ENCODE data around the gene CENPB.
"Not testable (repeated sequence)": the region's sequence is repeated elsewhere in the genome, so short reads cannot be mapped to it uniquely, and the experiment has no call there.

Gene CENPB

GRCh38 chr20:3786665-3787323 lies at the start of gene CENPB:
Gene CENPB (minus strand): TSS chr20:3786740. CDS start chr20:3786483, 257 bp downstream.
- DNase-seq (ENCODE audit: low read depth in 1 of 2, low spot score in 1 of 2) = peak; percentile 87 to 91
- in situ Hi-C loops (cut with HindIII; ENCODE audit: low pct_unique_long_range_greater_than_20kb, low sequenced_read_pairs) = no loop called here

GRCh38 chr20:3836132-3836531 lies 49.6 kb upstream of the CENPB start:
- in situ Hi-C loops (cut with HindIII; ENCODE audit: low pct_unique_long_range_greater_than_20kb, low sequenced_read_pairs) = no loop called here
- DNase-seq (ENCODE audit: low read depth in 1 of 2, low spot score in 1 of 2) = no peak
- TF ChIP-seq JUND (IDR thresholded peaks at IDR 0.05; ENCODE audit: low read depth) = no peak

More at GRCh38 chr20:3786665-3787323, at the start of gene CENPB:
- no peak for TF ChIP-seq JUND (IDR thresholded peaks at IDR 0.05; ENCODE audit: low read depth)

GRCh38 chr20:3829891-3830290 lies 43.4 kb upstream of the CENPB start:
- in situ Hi-C loops (cut with HindIII; ENCODE audit: low pct_unique_long_range_greater_than_20kb, low sequenced_read_pairs); DNase-seq (ENCODE audit: low read depth in 1 of 2, low spot score in 1 of 2): not testable (repeated sequence)

- in situ Hi-C loops (cut with HindIII; ENCODE audit: low pct_unique_long_range_greater_than_20kb, low sequenced_read_pairs) = no loop called here
Measured at GRCh38 chr20:3828798-3829197, 42.3 kb upstream of the CENPB start.

GRCh38 chr20:3826420-3826819 lies 39.9 kb upstream of the CENPB start:
- DNase-seq (ENCODE audit: low read depth in 1 of 2, low spot score in 1 of 2) = no peak
- no peak for TF ChIP-seq JUND (IDR thresholded peaks at IDR 0.05; ENCODE audit: low read depth)
- in situ Hi-C loops (cut with HindIII; ENCODE audit: low pct_unique_long_range_greater_than_20kb, low sequenced_read_pairs) = no loop called here

More at GRCh38 chr20:3828798-3829197, 42.3 kb upstream of the CENPB start:
- DNase-seq (ENCODE audit: low read depth in 1 of 2, low spot score in 1 of 2) = no peak
- no peak for TF ChIP-seq JUND (IDR thresholded peaks at IDR 0.05; ENCODE audit: low read depth)

- in situ Hi-C loops (cut with HindIII; ENCODE audit: low pct_unique_long_range_greater_than_20kb, low sequenced_read_pairs) = no loop called here
- no peak for TF ChIP-seq JUND (IDR thresholded peaks at IDR 0.05; ENCODE audit: low read depth)
- no peak for DNase-seq (ENCODE audit: low read depth in 1 of 2, low spot score in 1 of 2)
Measured at GRCh38 chr20:3825526-3825925, 39.0 kb upstream of the CENPB start.

GRCh38 chr20:3823881-3824280 lies 37.3 kb upstream of the CENPB start:
- in situ Hi-C loops (cut with HindIII; ENCODE audit: low pct_unique_long_range_greater_than_20kb, low sequenced_read_pairs) = no loop called here

GRCh38 chr20:3821996-3822395 lies 35.5 kb upstream of the CENPB start:
- no peak for TF ChIP-seq JUND (IDR thresholded peaks at IDR 0.05; ENCODE audit: low read depth)
- no peak for DNase-seq (ENCODE audit: low read depth in 1 of 2, low spot score in 1 of 2)
- in situ Hi-C loops (cut with HindIII; ENCODE audit: low pct_unique_long_range_greater_than_20kb, low sequenced_read_pairs) = no loop called here

More at GRCh38 chr20:3823881-3824280, 37.3 kb upstream of the CENPB start:
- TF ChIP-seq JUND (IDR thresholded peaks at IDR 0.05; ENCODE audit: low read depth) = no peak
- no peak for DNase-seq (ENCODE audit: low read depth in 1 of 2, low spot score in 1 of 2)

- no peak for TF ChIP-seq JUND (IDR thresholded peaks at IDR 0.05; ENCODE audit: low read depth)
- in situ Hi-C loops (cut with HindIII; ENCODE audit: low pct_unique_long_range_greater_than_20kb, low sequenced_read_pairs) = no loop called here
- DNase-seq (ENCODE audit: low read depth in 1 of 2, low spot score in 1 of 2) = no peak
Measured at GRCh38 chr20:3820901-3821727, 34.6 kb upstream of the CENPB start.

- in situ Hi-C loops (cut with HindIII; ENCODE audit: low pct_unique_long_range_greater_than_20kb, low sequenced_read_pairs) = no loop called here
- DNase-seq (ENCODE audit: low read depth in 1 of 2, low spot score in 1 of 2) = peak; percentile 70 to 97
- no peak for TF ChIP-seq JUND (IDR thresholded peaks at IDR 0.05; ENCODE audit: low read depth)
Measured at GRCh38 chr20:3820048-3820900, 33.7 kb upstream of the CENPB start, which contains the start of gene AP5S1. Gene AP5S1 (plus strand): TSS chr20:3820547. CDS start chr20:3822118, 1,571 bp downstream.

- in situ Hi-C loops (cut with HindIII; ENCODE audit: low pct_unique_long_range_greater_than_20kb, low sequenced_read_pairs) = no loop called here
- no peak for TF ChIP-seq JUND (IDR thresholded peaks at IDR 0.05; ENCODE audit: low read depth)
- no peak for DNase-seq (ENCODE audit: low read depth in 1 of 2, low spot score in 1 of 2)
Measured at GRCh38 chr20:3819411-3820047, 33.0 kb upstream of the CENPB start.
